Gastroesophageal sphincter (tissue), 4 donors: ENCODE data around the gene ATP6V0A1. TPM values are rescaled to one million over a fixed set of nuclear protein-coding genes. Genes with fewer than 3 reads are reported as not detected.

Source experiments
- ATAC-seq: fragments of 150-250 bp; one replicate; pipeline ENCODE4 v1.9.1; 2016; ENCODE audit warnings: mild to moderate bottlenecking, moderate library complexity
- H3K27ac ChIP-seq, 4 donors: fragments of 200-600 bp; sonication (generic) in 3 of 4; 1 replicate in 3 of 4; 2 replicates in 1 of 4; pipeline ENCODE4 v1.5.1; 2016 to 2019
- H3K27me3 ChIP-seq: fragments of 200-600 bp; sonication (generic); one replicate; pipeline ENCODE4 v1.5.1; 2019
- H3K36me3 ChIP-seq, 2 donors: fragments of 200-600 bp; sonication (generic); one replicate each; pipeline ENCODE4 v1.5.1; 2019; ENCODE audit warnings: control low read depth in 1 of 2
- H3K4me1 ChIP-seq, 3 donors: fragments of 200-600 bp; sonication (generic); 1 replicate in 2 of 3; 2 replicates in 1 of 3; pipeline ENCODE4 v1.5.1; 2016 to 2019; ENCODE audit warnings: control low read depth in 2 of 3
- H3K4me3 ChIP-seq, 2 donors: fragments of 200-600 bp; sonication (generic); one replicate each; pipeline ENCODE4 v1.5.1; 2019; ENCODE audit warnings: mild to moderate bottlenecking in 1 of 2, moderate library complexity in 1 of 2
- H3K9me3 ChIP-seq, 3 donors: fragments of 200-600 bp; sonication (generic); one replicate each; pipeline ENCODE4 v1.5.1; 2017 to 2019; ENCODE audit warnings: control low read depth in 2 of 3
- EP300 ChIP-seq: sonication (generic); formaldehyde crosslinking; IDR thresholded peaks from one replicate; pipeline ENCODE4 v1.6.1; 2017; ENCODE audit warnings: antibody characterized with exemption, mild to moderate bottlenecking
- POLR2A ChIP-seq, 2 donors: fragments of 450-650 bp; IDR thresholded peaks; one replicate each; pipeline ENCODE4 v1.6.1; 2017; ENCODE audit warnings: antibody characterized with exemption in 2 of 2, mild to moderate bottlenecking in 2 of 2, moderate library complexity in 1 of 2
- POLR2AphosphoS5 ChIP-seq: sonication (generic); formaldehyde crosslinking; IDR thresholded peaks from one replicate; pipeline ENCODE4 v1.6.1; 2017; ENCODE audit warnings: antibody characterized with exemption
- WGBS, 2 donors: methylation state at CpG; one replicate each; pipeline ENCODE4 v1.1.5; 2018; ENCODE audit warnings: low coverage in 1 of 2; 5-methylcytosine and 5-hydroxymethylcytosine counted together
- total RNA-seq, 4 donors: library from RNA; depleted of rRNA; stranded (reverse); fragments of >200 nt; gene quantifications; one replicate each; pipeline ENCODE4 v1.1.0, GENCODE V29; 2016
- TF ChIP-seq, protein P1 (sequence below), 4 experiments: fragments of 200-600 bp in 2 of 4; fragments of 450-650 bp in 2 of 4; sonication (generic) in 1 of 4; IDR thresholded peaks; one replicate each; pipeline ENCODE4 v1.5.1; 2017 to 2019; ENCODE audit warnings: antibody characterized with exemption in 4 of 4, mild to moderate bottlenecking in 2 of 4, moderate library complexity in 2 of 4

The ATP6V0A1 gene
- total RNA-seq, 4 donors from 2014 or later, result 47.5 to 84.5 (median 65.4) TPM

DNA sequence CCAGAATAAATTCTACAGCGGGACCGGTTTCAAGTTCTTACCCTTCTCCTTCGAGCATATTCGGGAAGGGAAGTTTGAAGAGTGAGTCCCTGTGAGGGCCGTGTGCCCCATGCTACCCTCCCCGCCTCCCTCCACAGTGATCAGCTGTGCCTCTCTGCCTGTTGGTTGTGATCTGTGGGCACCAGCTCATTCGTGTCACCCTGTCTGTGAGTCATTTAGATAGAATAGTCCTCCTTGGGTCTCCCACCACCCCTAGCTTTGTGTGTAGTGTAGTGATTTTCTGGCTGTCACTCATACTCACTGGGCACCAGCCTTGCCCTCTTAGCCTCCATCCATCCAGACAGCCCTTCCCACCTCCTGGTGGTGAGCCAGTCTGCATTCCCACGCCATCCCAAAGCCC lies 62.4 kb downstream of the ATP6V0A1 start:
- Histone ChIP-seq H3K27me3 (no peaks in the 10 kb centered on the region), H3K4me3 (no peak overlapping the region), H3K36me3 (peaks cover 0 to 10% of the 10 kb centered on the region in 2 donors), H3K4me1 (peaks cover 48 to 99% (median 72%) of the 10 kb centered on the region in 3 donors), H3K9me3 (no peaks in the 10 kb centered on the region), H3K27ac (peak overlapping the region; percentile 90 to 98 (median 96))
- no peak for ATAC-seq
- WGBS, 2 donors, result 14 to 60% methylated on average over 1 to 7 of the region's 8 CpGs
- TF ChIP-seq EP300 (no peak), POLR2A (IDR thresholded peaks at IDR 0.05) (no peak), POLR2AphosphoS5 (no peak)
- TF ChIP-seq, protein P1, sequence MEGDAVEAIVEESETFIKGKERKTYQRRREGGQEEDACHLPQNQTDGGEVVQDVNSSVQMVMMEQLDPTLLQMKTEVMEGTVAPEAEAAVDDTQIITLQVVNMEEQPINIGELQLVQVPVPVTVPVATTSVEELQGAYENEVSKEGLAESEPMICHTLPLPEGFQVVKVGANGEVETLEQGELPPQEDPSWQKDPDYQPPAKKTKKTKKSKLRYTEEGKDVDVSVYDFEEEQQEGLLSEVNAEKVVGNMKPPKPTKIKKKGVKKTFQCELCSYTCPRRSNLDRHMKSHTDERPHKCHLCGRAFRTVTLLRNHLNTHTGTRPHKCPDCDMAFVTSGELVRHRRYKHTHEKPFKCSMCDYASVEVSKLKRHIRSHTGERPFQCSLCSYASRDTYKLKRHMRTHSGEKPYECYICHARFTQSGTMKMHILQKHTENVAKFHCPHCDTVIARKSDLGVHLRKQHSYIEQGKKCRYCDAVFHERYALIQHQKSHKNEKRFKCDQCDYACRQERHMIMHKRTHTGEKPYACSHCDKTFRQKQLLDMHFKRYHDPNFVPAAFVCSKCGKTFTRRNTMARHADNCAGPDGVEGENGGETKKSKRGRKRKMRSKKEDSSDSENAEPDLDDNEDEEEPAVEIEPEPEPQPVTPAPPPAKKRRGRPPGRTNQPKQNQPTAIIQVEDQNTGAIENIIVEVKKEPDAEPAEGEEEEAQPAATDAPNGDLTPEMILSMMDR (IDR thresholded peaks at IDR 0.05), result no peak

DNA sequence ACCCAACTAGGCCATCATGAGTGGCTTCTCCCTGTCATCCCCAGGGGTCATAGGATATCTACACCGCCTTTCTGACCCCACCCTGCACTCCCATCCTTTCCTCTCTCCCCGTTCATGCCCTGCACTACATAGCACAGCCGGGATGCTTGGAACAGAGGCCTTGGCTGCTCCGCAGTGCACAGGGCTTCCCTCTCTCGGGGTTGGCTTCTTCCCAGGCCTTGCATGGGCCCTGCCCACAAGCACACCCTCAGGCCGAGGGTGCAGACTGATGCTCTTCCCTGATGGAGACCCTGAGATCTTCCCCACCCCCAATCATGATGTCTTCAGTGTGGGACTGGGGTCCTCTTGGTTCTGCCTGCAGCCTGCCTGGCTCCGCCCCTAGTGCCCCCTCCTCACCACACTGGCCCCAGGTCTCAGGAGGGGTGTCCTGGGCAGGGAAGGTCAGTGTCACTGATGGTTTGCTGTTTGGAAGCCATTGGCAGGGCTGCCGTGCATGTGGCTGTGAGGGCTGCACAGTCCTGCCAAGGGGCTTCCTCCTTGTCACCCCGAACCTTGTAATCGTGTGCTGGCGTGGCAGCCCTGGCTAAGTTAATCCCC lies 63.1 kb downstream of the ATP6V0A1 start:
- H3K36me3 ChIP-seq, result peaks cover 0 to 3% of the 10 kb centered on the region in 2 donors
- H3K4me1 ChIP-seq, result peaks cover 48 to 99% (median 72%) of the 10 kb centered on the region in 3 donors
- WGBS, 2 donors, result 29% methylated on average over 2 of the region's 11 CpGs; no CpG with 5 or more reads in 1 of the 2 donors

DNA sequence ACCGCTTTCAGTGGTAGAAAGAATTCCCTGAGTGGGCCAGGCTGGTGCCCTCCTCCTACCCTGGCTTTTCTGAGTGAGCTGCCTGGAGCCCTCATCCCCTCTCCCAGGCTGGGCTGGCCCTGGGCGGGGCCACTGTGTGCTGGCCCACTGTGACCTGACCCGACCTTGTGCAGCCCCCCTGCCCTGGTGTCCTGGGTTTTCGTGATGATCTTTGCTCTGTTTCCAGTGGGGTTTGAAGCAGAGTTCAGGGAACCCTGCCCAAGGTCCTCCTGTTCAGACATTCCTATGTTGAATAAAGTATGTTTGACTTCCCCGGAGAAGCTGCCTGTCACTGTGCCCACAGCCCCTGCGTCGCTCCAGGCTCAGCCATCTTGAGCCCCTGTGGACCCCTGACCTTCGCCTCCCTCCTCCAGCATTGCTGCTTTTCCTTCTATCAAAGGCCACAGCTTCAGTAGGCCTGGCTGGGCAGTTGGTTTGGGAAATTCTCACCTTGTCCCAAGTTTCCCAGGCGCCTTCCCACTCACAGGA lies 63.6 kb downstream of the ATP6V0A1 start:
- Histone ChIP-seq H3K36me3 (no peaks in the 10 kb centered on the region), H3K27me3 (no peaks in the 10 kb centered on the region), H3K4me1 (peaks cover 43 to 99% (median 72%) of the 10 kb centered on the region in 3 donors), H3K27ac (peak overlapping the region; percentile 90 to 98 (median 96)), H3K9me3 (no peaks in the 10 kb centered on the region), H3K4me3 (no peak overlapping the region)
- TF ChIP-seq POLR2A (IDR thresholded peaks at IDR 0.05) (no peak), POLR2AphosphoS5 (no peak), EP300 (no peak)
- WGBS, 2 donors, result no CpG with 5 or more reads among the region's 9 CpGs
- no peak for ATAC-seq

More for the DNA sequence above, 63.1 kb downstream of the ATP6V0A1 start:
- no peaks in the 10 kb centered on the region for H3K27me3 ChIP-seq
- peak overlapping the region; percentile 90 to 98 (median 96) for H3K27ac ChIP-seq
- H3K9me3 ChIP-seq, result no peaks in the 10 kb centered on the region
- TF ChIP-seq, protein P1 (IDR thresholded peaks at IDR 0.05), result no peak
- no peak for TF ChIP-seq POLR2A (IDR thresholded peaks at IDR 0.05)
- no peak for TF ChIP-seq POLR2AphosphoS5
- TF ChIP-seq EP300, result no peak
- no peak for ATAC-seq
- H3K4me3 ChIP-seq, result no peak overlapping the region

DNA sequence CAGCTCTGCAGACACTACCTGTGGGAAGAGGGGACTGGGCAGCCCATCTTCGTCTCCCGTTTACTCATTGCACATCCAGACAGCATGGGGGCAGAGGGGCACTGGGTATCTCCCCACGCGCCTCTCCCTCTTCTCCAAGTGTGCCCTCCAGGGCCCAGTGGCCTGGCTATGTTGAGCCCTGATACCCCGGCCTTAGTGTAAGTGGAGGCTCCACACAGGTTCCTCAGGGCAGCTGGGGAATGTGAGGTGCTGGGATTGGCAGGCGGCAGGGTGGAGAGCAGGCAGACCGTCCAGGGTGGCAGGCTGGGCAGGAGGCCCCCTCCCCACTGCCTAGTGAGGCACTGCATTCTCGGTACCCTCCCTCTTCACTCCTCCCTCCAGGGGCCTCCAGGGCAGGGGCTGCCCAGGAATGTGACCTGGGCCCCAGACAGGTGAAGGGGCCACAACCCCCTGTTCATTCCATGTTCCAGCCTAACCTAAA lies 64.2 kb downstream of the ATP6V0A1 start:
- Histone ChIP-seq H3K4me1 (peaks cover 42 to 98% (median 68%) of the 10 kb centered on the region in 3 donors), H3K36me3 (no peaks in the 10 kb centered on the region), H3K4me3 (no peak overlapping the region), H3K9me3 (no peaks in the 10 kb centered on the region), H3K27ac (peak overlapping the region; percentile 90 to 98 (median 96)), H3K27me3 (no peaks in the 10 kb centered on the region)
- WGBS, 2 donors, result no CpG with 5 or more reads among the region's 8 CpGs
- no peak for ATAC-seq
- TF ChIP-seq POLR2A (IDR thresholded peaks at IDR 0.05) (no peak), POLR2AphosphoS5 (no peak), EP300 (no peak)
- TF ChIP-seq, protein P1 (IDR thresholded peaks at IDR 0.05), result no peak

DNA sequence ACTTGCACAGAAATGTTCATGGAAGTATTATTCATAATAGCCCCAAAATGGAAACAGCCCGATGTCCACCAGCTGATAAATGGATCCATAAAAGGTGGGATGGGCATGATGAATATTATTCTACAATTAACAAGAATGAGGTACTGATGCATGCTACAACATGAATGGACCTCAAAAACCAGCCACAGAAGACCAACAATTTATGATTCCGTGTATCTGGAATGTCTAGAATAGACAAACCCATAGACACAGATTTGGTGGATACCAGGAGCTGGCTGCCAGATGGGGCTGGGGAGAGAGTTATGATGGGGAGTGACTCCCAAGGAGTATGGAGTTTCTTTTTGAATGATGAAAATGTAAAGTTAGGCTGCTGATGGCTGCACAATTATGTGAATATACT lies 66.5 kb downstream of the ATP6V0A1 start:
- Histone ChIP-seq H3K4me1 (peaks cover 23 to 81% (median 47%) of the 10 kb centered on the region in 3 donors), H3K4me3 (no peak overlapping the region), H3K27ac (peak overlapping the region in 2 of 4 donors; percentile 90 to 98), H3K27me3 (no peaks in the 10 kb centered on the region), H3K9me3 (no peaks in the 10 kb centered on the region), H3K36me3 (no peaks in the 10 kb centered on the region)
- TF ChIP-seq POLR2A (IDR thresholded peaks at IDR 0.05) (no peak), EP300 (no peak), POLR2AphosphoS5 (no peak)
- TF ChIP-seq, protein P1 (IDR thresholded peaks at IDR 0.05), result no peak
- no peak for ATAC-seq
- WGBS, 2 donors, result 25 to 45% methylated on average over 2 of the region's 2 CpGs
